Sigmoid colon (tissue), 4 donors: ENCODE results near the gene PRR20G.

ENCODE experiments used
- CTCF ChIP-seq, 4 experiments: fragments of 450-650 bp in 3 of 4; fragments of 200-600 bp in 1 of 4; IDR thresholded peaks; one replicate each; pipeline ENCODE4 v1.5.1; 2016 to 2019; ENCODE audit warnings: antibody characterized with exemption in 4 of 4, mild to moderate bottlenecking in 3 of 4, moderate library complexity in 2 of 4
- POLR2AphosphoS5 ChIP-seq, 4 donors: sonication (generic); formaldehyde crosslinking; IDR thresholded peaks; one replicate each; pipeline ENCODE4 v1.6.1; 2017; ENCODE audit warnings: antibody characterized with exemption in 4 of 4

GRCh38 chr3:127259882-127260281 lies 28.0 kb downstream of the PRR20G start:
- TF ChIP-seq CTCF (IDR thresholded peaks at IDR 0.05) (no peak), POLR2AphosphoS5 (IDR thresholded peaks at IDR 0.05) (no peak)
